ENCODE data around the gene CTXN2. TPM values are rescaled to one million over a fixed set of nuclear protein-coding genes. Genes with fewer than 3 reads are reported as not detected.

Gene CTXN2
- total and polyA plus RNA-seq, 3 donors from 2014 or later, result 0.25 to 1.6 (median 1.0) TPM

- TF ChIP-seq POLR2A (IDR thresholded peaks at IDR 0.05), result no peak
- TF ChIP-seq CTCF (IDR thresholded peaks at IDR 0.05), result no peak
- no peaks in the 10 kb centered on the region for H3K9me3 ChIP-seq
- WGBS, 2 donors, result 89 to 100% methylated on average over 1 of the region's 1 CpG
- H3K4me1 ChIP-seq, result no peaks in the 10 kb centered on the region
- intact Hi-C loops (cut with DNase I; ENCODE audit: low total_unique reads), result no loop called here
- H3K27ac ChIP-seq, result no peak within 1 kb of the TSS
- no peaks in the 10 kb centered on the region for H3K36me3 ChIP-seq (ENCODE audit: low read depth, missing control alignments)
- H3K27me3 ChIP-seq, result no peaks in the 10 kb centered on the region
- DNase-seq, result no peak
- H3K4me3 ChIP-seq, result no peak within 1 kb of the TSS
Measured at GRCh38 chr15:48205981-48206380, 14.5 kb downstream of the CTXN2 start, which contains the start of gene SLC12A1. Gene SLC12A1 (plus strand): TSS chr15:48206302. CDS start chr15:48207720, 1,418 bp downstream.

GRCh38 chr15:48221261-48221660 lies 29.8 kb downstream of the CTXN2 start:
- Histone ChIP-seq H3K4me3 (no peak overlapping the region), H3K27me3 (no peaks in the 10 kb centered on the region), H3K4me1 (no peaks in the 10 kb centered on the region), H3K27ac (no peak overlapping the region), H3K36me3 (ENCODE audit: low read depth, missing control alignments) (no peaks in the 10 kb centered on the region), H3K9me3 (no peaks in the 10 kb centered on the region)
- WGBS, 2 donors, result 15 to 40% methylated on average over 1 of the region's 1 CpG
- DNase-seq, result no peak
- TF ChIP-seq POLR2A (IDR thresholded peaks at IDR 0.05), result no peak
- TF ChIP-seq CTCF (IDR thresholded peaks at IDR 0.05), result no peak
- intact Hi-C loops (cut with DNase I; ENCODE audit: low total_unique reads), result no loop called here

GRCh38 chr15:48221885-48222284 lies 30.4 kb downstream of the CTXN2 start:
- WGBS, 2 donors, result 85 to 88% methylated on average over 4 of the region's 4 CpGs
- no peak for DNase-seq
- H3K4me3 ChIP-seq, result no peak overlapping the region
- TF ChIP-seq POLR2A (IDR thresholded peaks at IDR 0.05) (no peak), CTCF (IDR thresholded peaks at IDR 0.05) (no peak)
- intact Hi-C loops (cut with DNase I; ENCODE audit: low total_unique reads), result no loop called here
- H3K27ac ChIP-seq, result no peak overlapping the region
- H3K36me3 ChIP-seq (ENCODE audit: low read depth, missing control alignments), result no peaks in the 10 kb centered on the region
- H3K4me1 ChIP-seq, result no peaks in the 10 kb centered on the region
- no peaks in the 10 kb centered on the region for H3K9me3 ChIP-seq
- no peaks in the 10 kb centered on the region for H3K27me3 ChIP-seq

- 30 to 35% methylated on average over 1 of the region's 1 CpG for WGBS, 2 donors
- no peaks in the 10 kb centered on the region for H3K27me3 ChIP-seq
- intact Hi-C loops (cut with DNase I; ENCODE audit: low total_unique reads), result no loop called here
Measured at GRCh38 chr15:48222627-48223026, 31.2 kb downstream of the CTXN2 start.

More at GRCh38 chr15:48222627-48223026, 31.2 kb downstream of the CTXN2 start:
- no peak for DNase-seq
- Histone ChIP-seq H3K9me3 (no peaks in the 10 kb centered on the region), H3K4me1 (no peaks in the 10 kb centered on the region), H3K36me3 (ENCODE audit: low read depth, missing control alignments) (no peaks in the 10 kb centered on the region), H3K4me3 (no peak overlapping the region), H3K27ac (no peak overlapping the region)
- TF ChIP-seq CTCF (IDR thresholded peaks at IDR 0.05), result no peak
- no peak for TF ChIP-seq POLR2A (IDR thresholded peaks at IDR 0.05)
